EH (cell line): ENCODE measurements around the gene CEL.
A peak's percentile ranks its signal among the peaks of the same experiment; 100 is the strongest.
"Not testable (repeated sequence)": the region's sequence is repeated elsewhere in the genome, so short reads cannot be mapped to it uniquely, and the experiment has no call there.

Experiments used
- DNase-seq: peaks from one replicate; pipeline ENCODE4 v3.0.0-alpha.2; 2015; ENCODE audit warnings: low read depth

CEL gene

GRCh38 chr9:133064241-133065069, 2.7 kb downstream of the CEL start:
- DNase-seq: no peak

- DNase-seq: no peak
Measured at GRCh38 chr9:133065070-133065388, 3.2 kb downstream of the CEL start.

- DNase-seq: no peak
Measured at GRCh38 chr9:133066181-133066983, 4.6 kb downstream of the CEL start.

- no peak for DNase-seq
Measured at GRCh38 chr9:133067006-133067405, 5.2 kb downstream of the CEL start.

GRCh38 chr9:133067813-133068212, 6.0 kb downstream of the CEL start:
- no peak for DNase-seq

GRCh38 chr9:133068431-133068830, 6.7 kb downstream of the CEL start:
- DNase-seq: not testable (repeated sequence)

GRCh38 chr9:133070500-133070961, 8.8 kb downstream of the CEL start:
- DNase-seq: not testable (repeated sequence)

- DNase-seq: not testable (repeated sequence)
Measured at GRCh38 chr9:133070985-133071384, 9.2 kb downstream of the CEL start.

- no peak for DNase-seq
Measured at GRCh38 chr9:133071484-133072150, 9.8 kb downstream of the CEL start.

- not testable (repeated sequence) for DNase-seq
Measured at GRCh38 chr9:133072210-133072609, 10.4 kb downstream of the CEL start.

GRCh38 chr9:133073086-133074014, 11.6 kb downstream of the CEL start:
- DNase-seq: no peak

- peak; percentile 71 for DNase-seq
Measured at GRCh38 chr9:133074111-133074651, 12.4 kb downstream of the CEL start.

GRCh38 chr9:133075925-133076630, 14.3 kb downstream of the CEL start:
- peak; percentile 94 for DNase-seq

- DNase-seq: no peak
Measured at GRCh38 chr9:133076691-133077090, 14.9 kb downstream of the CEL start.

GRCh38 chr9:133078486-133078885, 16.7 kb downstream of the CEL start:
- no peak for DNase-seq

GRCh38 chr9:133080161-133080560, 18.4 kb downstream of the CEL start:
- no peak for DNase-seq

GRCh38 chr9:133080786-133081779, 19.3 kb downstream of the CEL start:
- not testable (repeated sequence) for DNase-seq

GRCh38 chr9:133081957-133082644, 20.3 kb downstream of the CEL start:
- DNase-seq: not testable (repeated sequence)

GRCh38 chr9:133083688-133084087, 21.9 kb downstream of the CEL start:
- not testable (repeated sequence) for DNase-seq
